H7 (cell line): Measurements from ENCODE around the gene NQO2. TPM values are rescaled to one million over a fixed set of nuclear protein-coding genes. Genes with fewer than 3 reads are reported as not detected.
"Not testable (repeated sequence)": the region's sequence is repeated elsewhere in the genome, so short reads cannot be mapped to it uniquely, and the experiment has no call there.

Experiments used
- DNase-seq: peaks from one replicate; pipeline ENCODE4 v3.0.0; 2012
- H3K27me3 ChIP-seq: 2 replicates; pipeline ENCODE4 v1.6.0; 2011; ENCODE audit warnings: mild to moderate bottlenecking, low read length; ENCODE audit not compliant: control insufficient read depth, insufficient read depth
- H3K36me3 ChIP-seq: replicated peaks from 2 replicates; pipeline ENCODE4 v1.5.1; 2011; ENCODE audit warnings: low read length; ENCODE audit not compliant: control insufficient read depth, insufficient read depth
- H3K4me3 ChIP-seq: 2 replicates; pipeline ENCODE4 v1.5.1; 2011; ENCODE audit warnings: low read depth, mild to moderate bottlenecking, control low read depth, low read length, moderate library complexity; ENCODE audit not compliant: insufficient read depth
- total RNA-seq: library from RNA; depleted of rRNA; stranded (reverse); fragments of >200 nt; shearing (Covaris generic); gene quantifications from 2 replicates; pipeline ENCODE4 v1.2.3, GENCODE V29; 2014

NQO2 gene
- total RNA-seq, 1 experiment from 2014 or later: 76.0 TPM

- DNase-seq: peak; percentile 16
- no peaks in the 10 kb centered on the region for H3K36me3 ChIP-seq
These were observed 9.3 kb upstream of the NQO2 start for GRCh38 chr6:2990248-2990931.

GRCh38 chr6:2990932-2991506, 8.7 kb upstream of the NQO2 start:
- no peak for DNase-seq
- Histone ChIP-seq H3K36me3 (no peaks in the 10 kb centered on the region), H3K4me3 (no peak overlapping the region), H3K27me3 (no peaks in the 10 kb centered on the region)

More at GRCh38 chr6:2990248-2990931, 9.3 kb upstream of the NQO2 start:
- Histone ChIP-seq H3K4me3 (peak overlapping the region; percentile 51), H3K27me3 (no peaks in the 10 kb centered on the region)

- H3K36me3 ChIP-seq: no peaks in the 10 kb centered on the region
- no peak for DNase-seq
These were observed 7.2 kb upstream of the NQO2 start for GRCh38 chr6:2992330-2992979.

GRCh38 chr6:2993755-2994317, 5.9 kb upstream of the NQO2 start:
- no peak for DNase-seq
- no peak overlapping the region for H3K4me3 ChIP-seq

More at GRCh38 chr6:2992330-2992979, 7.2 kb upstream of the NQO2 start:
- Histone ChIP-seq H3K27me3 (no peaks in the 10 kb centered on the region), H3K4me3 (no peak overlapping the region)

GRCh38 chr6:2998249-2998997, 1.3 kb upstream of the NQO2 start:
- H3K4me3 ChIP-seq: peak overlapping the region; percentile 65
- H3K36me3 ChIP-seq, H3K27me3 ChIP-seq: not testable (repeated sequence)
- peak; percentile 11 for DNase-seq

More at GRCh38 chr6:2993755-2994317, 5.9 kb upstream of the NQO2 start:
- H3K27me3 ChIP-seq: peaks cover 2% of the 10 kb centered on the region
- H3K36me3 ChIP-seq: no peaks in the 10 kb centered on the region

- H3K36me3 ChIP-seq: peaks cover under 1% of the 10 kb centered on the region
- H3K4me3 ChIP-seq: peak overlapping the region; percentile 65
- peak; percentile 38 for DNase-seq
- H3K27me3 ChIP-seq: peaks cover 2% of the 10 kb centered on the region
These were observed 586 bp upstream of the NQO2 start for GRCh38 chr6:2998998-2999617.

GRCh38 chr6:3001146-3001772, 1.6 kb downstream of the NQO2 start:
- peaks cover 2% of the 10 kb centered on the region for H3K27me3 ChIP-seq
- no peak overlapping the region for H3K4me3 ChIP-seq
- DNase-seq: no peak
- H3K36me3 ChIP-seq: peaks cover 9% of the 10 kb centered on the region

- Histone ChIP-seq H3K27me3 (peaks cover 2% of the 10 kb centered on the region), H3K4me3 (no peak overlapping the region), H3K36me3 (peaks cover 10% of the 10 kb centered on the region)
- peak; percentile 68 for DNase-seq
These were observed 2.1 kb downstream of the NQO2 start for GRCh38 chr6:3001773-3002293.

GRCh38 chr6:3003226-3003625, 3.5 kb downstream of the NQO2 start:
- not testable (repeated sequence) for DNase-seq, H3K27me3 ChIP-seq, H3K4me3 ChIP-seq
- H3K36me3 ChIP-seq: peaks cover 13% of the 10 kb centered on the region

GRCh38 chr6:3005077-3005476, 5.4 kb downstream of the NQO2 start:
- DNase-seq: no peak

GRCh38 chr6:3005874-3006273, 6.2 kb downstream of the NQO2 start:
- H3K27me3 ChIP-seq: no peaks in the 10 kb centered on the region
- no peak for DNase-seq
- peaks cover 22% of the 10 kb centered on the region for H3K36me3 ChIP-seq
- H3K4me3 ChIP-seq: no peak overlapping the region

More at GRCh38 chr6:3005077-3005476, 5.4 kb downstream of the NQO2 start:
- no peak overlapping the region for H3K4me3 ChIP-seq
- H3K27me3 ChIP-seq: no peaks in the 10 kb centered on the region
- peaks cover 15% of the 10 kb centered on the region for H3K36me3 ChIP-seq

GRCh38 chr6:3006476-3006875, 6.8 kb downstream of the NQO2 start:
- H3K27me3 ChIP-seq: no peaks in the 10 kb centered on the region
- peak; percentile 4 for DNase-seq
- no peak overlapping the region for H3K4me3 ChIP-seq
- H3K36me3 ChIP-seq: peaks cover 22% of the 10 kb centered on the region

- Histone ChIP-seq H3K36me3 (peaks cover 29% of the 10 kb centered on the region), H3K4me3 (no peak overlapping the region), H3K27me3 (no peaks in the 10 kb centered on the region)
- DNase-seq: peak; percentile 4
These were observed 7.9 kb downstream of the NQO2 start for GRCh38 chr6:3007571-3007970.
